Endothelial cell (in vitro differentiated cells): ENCODE measurements around the gene NCAM2. TPM values are rescaled to one million over a fixed set of nuclear protein-coding genes. Genes with fewer than 3 reads are reported as not detected.

Source experiments
- DNase-seq: peaks from one replicate; pipeline ENCODE4 v3.0.0; 2021; ENCODE audit warnings: low spot score
- H3K27ac Mint-ChIP-seq: one replicate; pipeline ENCODE4 v1.8.0; 2021; ENCODE audit warnings: mixed read lengths, inconsistent platforms; ENCODE audit not compliant: unreplicated experiment
- H3K27me3 Mint-ChIP-seq: one replicate; pipeline ENCODE4 v1.8.0; 2021; ENCODE audit warnings: mild to moderate bottlenecking, moderate library complexity, mixed read lengths, inconsistent platforms; ENCODE audit not compliant: unreplicated experiment
- H3K36me3 Mint-ChIP-seq: one replicate; pipeline ENCODE4 v1.8.0; 2021; ENCODE audit warnings: mild to moderate bottlenecking, low read depth, mixed read lengths, inconsistent platforms; ENCODE audit not compliant: unreplicated experiment
- H3K4me1 Mint-ChIP-seq: one replicate; pipeline ENCODE4 v1.8.0; 2021; ENCODE audit warnings: mild to moderate bottlenecking, mixed read lengths, inconsistent platforms; ENCODE audit not compliant: unreplicated experiment
- H3K4me3 Mint-ChIP-seq: one replicate; pipeline ENCODE4 v1.8.0; 2021; ENCODE audit warnings: mild to moderate bottlenecking, mixed read lengths, inconsistent platforms; ENCODE audit not compliant: unreplicated experiment
- H3K9me3 Mint-ChIP-seq: one replicate; pipeline ENCODE4 v1.8.0; 2021; ENCODE audit warnings: mixed read lengths, inconsistent platforms; ENCODE audit not compliant: unreplicated experiment
- total RNA-seq: library from RNA; stranded (reverse); fragmentation: NEBNext Ultra II Directional; extraction: Animal tissue kit (Norgen Biotek cat#: 25700); gene quantifications from one replicate; pipeline ENCODE4 v1.2.1, GENCODE V29; 2021; ENCODE audit not compliant: unreplicated experiment
- TF ChIP-seq, protein P1 (sequence below): fragments of 200-600 bp; sonication (generic); IDR thresholded peaks from one replicate; pipeline ENCODE4 v1.5.0; 2021; ENCODE audit warnings: antibody characterized with exemption; ENCODE audit not compliant: unreplicated experiment

NCAM2 gene
- total RNA-seq, 1 donor from 2014 or later = 0.64 TPM

DNA sequence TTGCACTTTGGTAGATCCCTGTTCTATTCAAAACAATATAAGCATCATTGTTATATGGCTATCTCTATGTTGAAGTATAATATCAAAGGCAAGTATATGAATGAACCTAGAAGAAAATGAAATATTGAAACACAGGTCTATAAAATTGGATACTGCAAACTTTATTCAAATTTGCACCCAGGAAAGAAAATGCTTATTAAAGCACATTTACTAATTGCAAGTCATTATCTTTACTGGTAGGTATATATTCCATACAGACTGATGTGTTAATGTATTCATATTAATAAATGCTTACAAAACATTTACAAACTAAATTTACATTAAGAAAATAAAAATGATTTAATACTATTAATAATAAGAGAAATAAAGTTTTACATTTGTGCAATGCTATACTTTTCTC lies 469.8 kb downstream of the NCAM2 start:
- H3K9me3 Mint-ChIP-seq = no peaks in the 10 kb centered on the region
- H3K4me1 Mint-ChIP-seq = peaks cover 8% of the 10 kb centered on the region
- H3K4me3 Mint-ChIP-seq = no peak overlapping the region
- H3K27me3 Mint-ChIP-seq = no peaks in the 10 kb centered on the region
- H3K27ac Mint-ChIP-seq = no peak overlapping the region
- H3K36me3 Mint-ChIP-seq = no peaks in the 10 kb centered on the region
- TF ChIP-seq, protein P1, sequence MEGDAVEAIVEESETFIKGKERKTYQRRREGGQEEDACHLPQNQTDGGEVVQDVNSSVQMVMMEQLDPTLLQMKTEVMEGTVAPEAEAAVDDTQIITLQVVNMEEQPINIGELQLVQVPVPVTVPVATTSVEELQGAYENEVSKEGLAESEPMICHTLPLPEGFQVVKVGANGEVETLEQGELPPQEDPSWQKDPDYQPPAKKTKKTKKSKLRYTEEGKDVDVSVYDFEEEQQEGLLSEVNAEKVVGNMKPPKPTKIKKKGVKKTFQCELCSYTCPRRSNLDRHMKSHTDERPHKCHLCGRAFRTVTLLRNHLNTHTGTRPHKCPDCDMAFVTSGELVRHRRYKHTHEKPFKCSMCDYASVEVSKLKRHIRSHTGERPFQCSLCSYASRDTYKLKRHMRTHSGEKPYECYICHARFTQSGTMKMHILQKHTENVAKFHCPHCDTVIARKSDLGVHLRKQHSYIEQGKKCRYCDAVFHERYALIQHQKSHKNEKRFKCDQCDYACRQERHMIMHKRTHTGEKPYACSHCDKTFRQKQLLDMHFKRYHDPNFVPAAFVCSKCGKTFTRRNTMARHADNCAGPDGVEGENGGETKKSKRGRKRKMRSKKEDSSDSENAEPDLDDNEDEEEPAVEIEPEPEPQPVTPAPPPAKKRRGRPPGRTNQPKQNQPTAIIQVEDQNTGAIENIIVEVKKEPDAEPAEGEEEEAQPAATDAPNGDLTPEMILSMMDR = no peak
- DNase-seq = no peak

DNA sequence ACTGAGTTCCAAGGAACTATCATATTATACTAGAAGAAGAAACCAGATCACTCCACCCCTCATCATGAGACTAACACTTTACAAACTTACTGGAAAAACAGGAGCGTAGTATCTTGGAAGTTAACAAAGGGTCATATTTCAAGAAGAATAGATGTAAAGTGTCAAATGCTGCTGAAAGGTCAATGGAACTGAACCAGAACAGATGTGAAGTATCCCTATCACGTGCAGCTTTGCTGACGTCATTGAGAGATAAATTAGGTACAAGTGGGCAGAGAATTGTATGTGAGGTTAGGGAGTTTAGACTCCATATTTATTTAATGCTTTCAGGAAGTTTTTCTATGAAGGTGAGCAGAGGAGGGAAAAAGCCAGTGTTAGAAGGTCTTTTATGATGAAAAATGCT lies 483.0 kb downstream of the NCAM2 start:
- TF ChIP-seq, protein P1 = no peak
- no peak overlapping the region for H3K27ac Mint-ChIP-seq
- H3K9me3 Mint-ChIP-seq = no peaks in the 10 kb centered on the region
- no peaks in the 10 kb centered on the region for H3K27me3 Mint-ChIP-seq
- H3K36me3 Mint-ChIP-seq = no peaks in the 10 kb centered on the region
- DNase-seq = no peak
- H3K4me1 Mint-ChIP-seq = no peaks in the 10 kb centered on the region
- H3K4me3 Mint-ChIP-seq = no peak overlapping the region

GRCh38 chr21:21508859-21509258 lies 510.6 kb downstream of the NCAM2 start:
- Mint-ChIP-seq H3K27me3 (no peaks in the 10 kb centered on the region), H3K4me1 (no peaks in the 10 kb centered on the region), H3K9me3 (no peaks in the 10 kb centered on the region), H3K4me3 (no peak overlapping the region), H3K27ac (no peak overlapping the region), H3K36me3 (no peaks in the 10 kb centered on the region)
- TF ChIP-seq, protein P1 = no peak
- no peak for DNase-seq

DNA sequence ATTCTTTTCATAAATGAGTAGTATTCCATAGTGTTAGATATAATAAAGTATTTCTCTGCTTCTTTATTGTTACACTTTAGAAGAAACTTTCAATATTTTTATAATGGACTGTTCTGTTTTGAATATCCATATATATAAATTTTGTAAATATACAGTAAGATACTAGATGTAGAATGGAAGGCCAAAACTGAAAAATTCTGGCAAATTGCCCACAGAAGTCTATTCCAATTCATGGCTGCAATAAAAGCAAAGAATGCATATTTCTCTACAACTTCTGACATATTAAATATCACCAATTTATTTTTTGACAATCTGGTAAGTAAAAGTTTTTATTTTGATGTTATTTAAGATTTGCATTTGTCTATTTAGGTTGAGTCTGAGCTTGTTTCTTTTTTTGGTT lies 532.5 kb downstream of the NCAM2 start:
- DNase-seq = no peak
- no peak overlapping the region for H3K4me3 Mint-ChIP-seq
- H3K27me3 Mint-ChIP-seq = no peaks in the 10 kb centered on the region
- TF ChIP-seq, protein P1 = no peak
- no peak overlapping the region for H3K27ac Mint-ChIP-seq
- no peaks in the 10 kb centered on the region for H3K4me1 Mint-ChIP-seq
- H3K36me3 Mint-ChIP-seq = no peaks in the 10 kb centered on the region
- H3K9me3 Mint-ChIP-seq = no peaks in the 10 kb centered on the region

- no peak for DNase-seq
- TF ChIP-seq, protein P1 = no peak
- H3K9me3 Mint-ChIP-seq = no peaks in the 10 kb centered on the region
- H3K4me1 Mint-ChIP-seq = no peaks in the 10 kb centered on the region
- no peaks in the 10 kb centered on the region for H3K36me3 Mint-ChIP-seq
- no peaks in the 10 kb centered on the region for H3K27me3 Mint-ChIP-seq
- H3K27ac Mint-ChIP-seq = no peak overlapping the region
- H3K4me3 Mint-ChIP-seq = no peak overlapping the region
Measured at GRCh38 chr21:21547368-21547953, 549.3 kb downstream of the NCAM2 start.
